ENCODE measurements around the gene IL36RN. TPM values are rescaled to one million over a fixed set of nuclear protein-coding genes. Genes with fewer than 3 reads are reported as not detected.

Gene IL36RN
- total and polyA plus RNA-seq, 2 of the 13 experiments (the other 11 are each of a cell fraction or from before 2014, with no cell fraction given): not detected

DNA sequence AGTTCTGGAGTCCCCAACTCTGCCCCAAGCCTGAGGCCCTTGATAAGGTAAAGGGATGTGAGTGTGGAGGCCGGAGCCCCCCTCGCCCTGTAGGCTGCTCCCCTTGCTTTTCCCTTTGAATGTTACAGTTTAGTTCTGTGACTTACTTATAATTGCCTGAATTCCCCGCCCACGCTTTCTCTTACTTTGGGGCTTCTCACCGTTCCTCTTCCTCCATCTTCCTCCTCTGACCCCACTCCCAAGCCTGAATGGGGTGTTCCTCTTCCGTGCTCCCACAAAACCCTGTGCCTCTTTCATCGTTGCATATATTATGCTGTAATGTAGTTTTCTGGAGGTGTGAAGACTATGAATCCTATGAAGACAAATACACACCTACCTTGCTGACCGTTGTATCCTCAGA lies 53.4 kb downstream of the IL36RN start:
- Histone ChIP-seq H3K4me2 (ENCODE audit: low read depth, low read length) (no peak overlapping the region), H3K79me2 (ENCODE audit: insufficient read depth, low read length) (no peaks in the 10 kb centered on the region), H3K9me3 (ENCODE audit: low read length) (no peaks in the 10 kb centered on the region), H4K20me1 (ENCODE audit: insufficient read depth, low read length) (no peaks in the 10 kb centered on the region), H3K4me3 (replicated peaks in 1 of 3; ENCODE audit: insufficient read depth in 1 of 3, low read depth in 2 of 3, low read length in 3 of 3) (no peak overlapping the region), H3K27ac (ENCODE audit: extremely low read length, insufficient read depth, low read length) (no peak overlapping the region), H3K4me1 (ENCODE audit: insufficient read depth, low read length) (peaks cover 47% of the 10 kb centered on the region), H2AFZ (ENCODE audit: low read length) (no peak overlapping the region), H3K36me3 (replicated peaks in 1 of 2; ENCODE audit: control insufficient read depth in 1 of 2, insufficient read depth in 2 of 2, low read length in 2 of 2) (no peaks in the 10 kb centered on the region), H3K9ac (ENCODE audit: insufficient read depth, low read depth, low read length) (no peak overlapping the region), H3K27me3 (ENCODE audit: control insufficient read depth in 1 of 2, insufficient read depth in 2 of 2, low read length in 2 of 2) (peaks cover 2 to 31% of the 10 kb centered on the region in 2 experiments; a peak in 4 of 5 replicates)
- intact Hi-C loops (cut with micrococcal nuclease; ENCODE audit: unreplicated experiment) (no loop called here), in situ Hi-C loops (cut with HindIII; ENCODE audit: extremely low pct_ligation_motif_present, low pct_unique_long_range_greater_than_20kb) (no loop called here)
- 43% methylated on average over 8 of the region's 8 CpGs for WGBS (ENCODE audit: low lambda C conversion rate)
- DNase-seq (ENCODE audit: low spot score) (no peak), ATAC-seq (no peak), FAIRE-seq (no peak)
- POLR2A ChIA-PET: no interaction called here
- TF ChIP-seq TCF7L2 (IDR thresholded peaks at IDR 0.05; ENCODE audit: low read depth, low read length) (no peak), ZNF598 (CRISPR knock-in tag; IDR thresholded peaks at IDR 0.05; ENCODE audit: borderline replicate concordance) (no peak), ZBTB7B (CRISPR knock-in tag; IDR thresholded peaks at IDR 0.05) (no peak), ZNF235 (CRISPR knock-in tag; IDR thresholded peaks at IDR 0.05; ENCODE audit: borderline replicate concordance) (no peak), HES4 (CRISPR knock-in tag; IDR thresholded peaks at IDR 0.05; ENCODE audit: borderline replicate concordance) (no peak), MLLT10 (CRISPR knock-in tag; IDR thresholded peaks at IDR 0.05) (no peak), DR1 (CRISPR knock-in tag; IDR thresholded peaks at IDR 0.05) (no peak), SP1 (IDR thresholded peaks at IDR 0.05) (no peak), SP1 (CRISPR knock-in tag; IDR thresholded peaks at IDR 0.05) (no peak), RARA (CRISPR knock-in tag; IDR thresholded peaks at IDR 0.05) (no peak), RFX1 (IDR thresholded peaks at IDR 0.05) (no peak), KMT2A (CRISPR knock-in tag; IDR thresholded peaks at IDR 0.05) (no peak), CBX1 (IDR thresholded peaks at IDR 0.05; ENCODE audit: low read depth) (no peak)
- TF ChIP-seq, protein P1, sequence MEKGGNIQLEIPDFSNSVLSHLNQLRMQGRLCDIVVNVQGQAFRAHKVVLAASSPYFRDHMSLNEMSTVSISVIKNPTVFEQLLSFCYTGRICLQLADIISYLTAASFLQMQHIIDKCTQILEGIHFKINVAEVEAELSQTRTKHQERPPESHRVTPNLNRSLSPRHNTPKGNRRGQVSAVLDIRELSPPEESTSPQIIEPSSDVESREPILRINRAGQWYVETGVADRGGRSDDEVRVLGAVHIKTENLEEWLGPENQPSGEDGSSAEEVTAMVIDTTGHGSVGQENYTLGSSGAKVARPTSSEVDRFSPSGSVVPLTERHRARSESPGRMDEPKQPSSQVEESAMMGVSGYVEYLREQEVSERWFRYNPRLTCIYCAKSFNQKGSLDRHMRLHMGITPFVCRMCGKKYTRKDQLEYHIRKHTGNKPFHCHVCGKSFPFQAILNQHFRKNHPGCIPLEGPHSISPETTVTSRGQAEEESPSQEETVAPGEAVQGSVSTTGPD (CRISPR knock-in tag; IDR thresholded peaks at IDR 0.05): no peak
- TF ChIP-seq, protein P2, sequence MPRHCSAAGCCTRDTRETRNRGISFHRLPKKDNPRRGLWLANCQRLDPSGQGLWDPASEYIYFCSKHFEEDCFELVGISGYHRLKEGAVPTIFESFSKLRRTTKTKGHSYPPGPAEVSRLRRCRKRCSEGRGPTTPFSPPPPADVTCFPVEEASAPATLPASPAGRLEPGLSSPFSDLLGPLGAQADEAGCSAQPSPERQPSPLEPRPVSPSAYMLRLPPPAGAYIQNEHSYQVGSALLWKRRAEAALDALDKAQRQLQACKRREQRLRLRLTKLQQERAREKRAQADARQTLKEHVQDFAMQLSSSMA (CRISPR knock-in tag; IDR thresholded peaks at IDR 0.05): no peak
- TF ChIP-seq, protein P3, sequence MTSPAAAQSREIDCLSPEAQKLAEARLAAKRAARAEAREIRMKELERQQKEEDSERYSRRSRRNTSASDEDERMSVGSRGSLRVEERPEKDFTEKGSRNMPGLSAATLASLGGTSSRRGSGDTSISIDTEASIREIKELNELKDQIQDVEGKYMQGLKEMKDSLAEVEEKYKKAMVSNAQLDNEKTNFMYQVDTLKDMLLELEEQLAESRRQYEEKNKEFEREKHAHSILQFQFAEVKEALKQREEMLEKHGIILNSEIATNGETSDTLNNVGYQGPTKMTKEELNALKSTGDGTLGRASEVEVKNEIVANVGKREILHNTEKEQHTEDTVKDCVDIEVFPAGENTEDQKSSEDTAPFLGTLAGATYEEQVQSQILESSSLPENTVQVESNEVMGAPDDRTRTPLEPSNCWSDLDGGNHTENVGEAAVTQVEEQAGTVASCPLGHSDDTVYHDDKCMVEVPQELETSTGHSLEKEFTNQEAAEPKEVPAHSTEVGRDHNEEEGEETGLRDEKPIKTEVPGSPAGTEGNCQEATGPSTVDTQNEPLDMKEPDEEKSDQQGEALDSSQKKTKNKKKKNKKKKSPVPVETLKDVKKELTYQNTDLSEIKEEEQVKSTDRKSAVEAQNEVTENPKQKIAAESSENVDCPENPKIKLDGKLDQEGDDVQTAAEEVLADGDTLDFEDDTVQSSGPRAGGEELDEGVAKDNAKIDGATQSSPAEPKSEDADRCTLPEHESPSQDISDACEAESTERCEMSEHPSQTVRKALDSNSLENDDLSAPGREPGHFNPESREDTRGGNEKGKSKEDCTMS (CRISPR knock-in tag; conservative IDR thresholded peaks at IDR 0.05): no peak
- no TSS peak for BruUV-seq (replicated peaks)
- CTCF ChIA-PET (ENCODE audit: low intra/inter-chr PET ratio, low total read pairs): no interaction called here

All from HepG2 (cell line).